H1 (cell line): ENCODE data around the gene USP1. TPM values are rescaled to one million over a fixed set of nuclear protein-coding genes. Genes with fewer than 3 reads are reported as not detected.

ENCODE experiments used
- CTCF ChIA-PET: fragments of 300-600 bp; sonication (Branson Sonifier 250); formaldehyde crosslinking; loops from one replicate; lab custom pipeline; 2021; ENCODE audit not compliant: partially characterized antibody; lab: Charles Lee
- POLR2A ChIA-PET: fragments of 300-600 bp; sonication (Branson Sonifier 250); formaldehyde crosslinking; loops from one replicate; lab custom pipeline; 2021; ENCODE audit warnings: inconsistent platforms; ENCODE audit not compliant: partially characterized antibody; lab: Charles Lee
- DNase-seq, 2 experiments: peaks; one replicate each; pipeline versions ENCODE4 v3.0.0 to v3.0.0-alpha.2; 2010 to 2022; ENCODE audit warnings: low spot score in 2 of 2, low read depth in 1 of 2, mixed read lengths in 1 of 2
- FAIRE-seq: peaks from 2 replicates; lab custom pipeline; 2011; peaks lifted over from hg19 to GRCh38; lab: Jason Lieb, UNC
- H2AFZ ChIP-seq: 2 replicates; pipeline ENCODE4 v1.8.1; 2012; ENCODE audit warnings: low read length, inconsistent platforms
- H2AK5ac ChIP-seq: 2 replicates; pipeline ENCODE4 v1.6.1; 2013; ENCODE audit warnings: low read depth, low read length
- H2BK120ac ChIP-seq: replicated peaks from 2 replicates; pipeline ENCODE3; 2013; ENCODE audit warnings: low read depth, low read length, inconsistent platforms
- H2BK12ac ChIP-seq: 2 replicates; pipeline ENCODE4 v1.6.1; 2013; ENCODE audit warnings: low read depth, low read length
- H2BK15ac ChIP-seq: 2 replicates; pipeline ENCODE4 v1.6.1; 2013; ENCODE audit warnings: low read length
- H2BK20ac ChIP-seq: 2 replicates; pipeline ENCODE4 v1.6.1; 2013; ENCODE audit warnings: low read length
- H2BK5ac ChIP-seq: 2 replicates; pipeline ENCODE4 v1.6.1; 2013; ENCODE audit warnings: low read depth, low read length
- H3K14ac ChIP-seq: 2 replicates; pipeline ENCODE4 v1.6.1; 2013; ENCODE audit warnings: inconsistent platforms; ENCODE audit not compliant: insufficient read length
- H3K18ac ChIP-seq: 2 replicates; pipeline ENCODE4 v1.6.1; 2013; ENCODE audit warnings: low read length; ENCODE audit errors: extremely low read depth
- H3K23ac ChIP-seq: 2 replicates; pipeline ENCODE4 v1.6.1; 2013; ENCODE audit warnings: inconsistent platforms; ENCODE audit not compliant: insufficient read length
- H3K23me2 ChIP-seq: 2 replicates; pipeline ENCODE4 v1.6.1; 2013; ENCODE audit warnings: low read depth, low read length
- H3K27ac ChIP-seq: 2 replicates; pipeline ENCODE4 v1.6.1; 2011; ENCODE audit warnings: low read depth, low read length, inconsistent platforms
- H3K27me3 ChIP-seq, 4 experiments: replicated peaks in 1 of 4; 1 replicate in 1 of 4; 2 replicates in 3 of 4; pipeline versions ENCODE4 v1.6.1 to v1.8.1; 2011 to 2013; ENCODE audit warnings: low read length in 3 of 4, mild to moderate bottlenecking in 3 of 4, inconsistent platforms in 2 of 4, mixed read lengths in 2 of 4, moderate library complexity in 1 of 4; ENCODE audit not compliant: control insufficient read depth in 3 of 4, insufficient read depth in 3 of 4; ENCODE audit errors: extremely low read depth in 1 of 4
- H3K36me3 ChIP-seq, 4 experiments: 2 replicates each; pipeline versions ENCODE4 v1.6.1 to v1.8.1; 2011 to 2013; ENCODE audit warnings: mild to moderate bottlenecking in 4 of 4, low read length in 3 of 4, moderate library complexity in 2 of 4, control low read depth in 1 of 4, inconsistent platforms in 1 of 4; ENCODE audit not compliant: insufficient read depth in 4 of 4, control insufficient read depth in 2 of 4
- H3K4ac ChIP-seq: replicated peaks from 2 replicates; pipeline ENCODE3; 2013; ENCODE audit warnings: low read length, low read depth, mixed read lengths, inconsistent platforms; ENCODE audit not compliant: insufficient read length
- H3K4me1 ChIP-seq, 4 experiments: replicated peaks in 1 of 4; 1 replicate in 1 of 4; 2 replicates in 3 of 4; pipeline versions ENCODE4 v1.6.1 to v1.8.1; 2011 to 2013; ENCODE audit warnings: low read length in 3 of 4, inconsistent platforms in 2 of 4, mixed read lengths in 1 of 4; ENCODE audit not compliant: insufficient read depth in 4 of 4, control insufficient read depth in 3 of 4
- H3K4me2 ChIP-seq, 2 experiments: 2 replicates each; pipeline versions ENCODE4 v1.6.1 to v1.8.1; 2011 to 2013; ENCODE audit warnings: low read depth in 2 of 2, low read length in 2 of 2, control low read depth in 1 of 2, inconsistent platforms in 1 of 2, mild to moderate bottlenecking in 1 of 2; ENCODE audit not compliant: insufficient read depth in 1 of 2
- H3K4me3 ChIP-seq, 4 experiments: fragments of 200-600, 300-600 bp in 1 of 4; sonication (generic), shearing (Covaris generic), sonication (Bioruptor Twin) in 1 of 4; 2 replicates each; pipeline versions ENCODE4 v1.5.1 to v1.8.1; 2011 to 2016; ENCODE audit warnings: low read length in 4 of 4, low read depth in 3 of 4, control low read depth in 2 of 4, inconsistent platforms in 2 of 4, mild to moderate bottlenecking in 2 of 4, mixed read lengths in 1 of 4, moderate library complexity in 1 of 4; ENCODE audit not compliant: insufficient read depth in 2 of 4; ENCODE audit errors: extremely low read depth in 1 of 4
- H3K56ac ChIP-seq: replicated peaks from 2 replicates; pipeline ENCODE3; 2013; ENCODE audit warnings: low read depth, mild to moderate bottlenecking, mixed read lengths, low read length, inconsistent platforms; ENCODE audit not compliant: insufficient read length
- H3K79me1 ChIP-seq: 2 replicates; pipeline ENCODE4 v1.6.1; 2013; ENCODE audit warnings: low read depth, low read length, control low read depth
- H3K79me2 ChIP-seq, 2 experiments: 2 replicates each; pipeline versions ENCODE4 v1.6.1 to v1.8.1; 2012 to 2013; ENCODE audit warnings: low read length in 2 of 2, mild to moderate bottlenecking in 2 of 2, inconsistent platforms in 1 of 2; ENCODE audit not compliant: insufficient read depth in 2 of 2, control insufficient read depth in 1 of 2
- H3K9ac ChIP-seq, 4 experiments: replicated peaks in 1 of 4; 1 replicate in 1 of 4; 2 replicates in 3 of 4; pipeline versions ENCODE4 v1.6.1 to v1.8.1; 2011 to 2013; ENCODE audit warnings: low read depth in 3 of 4, low read length in 3 of 4, control low read depth in 2 of 4, mild to moderate bottlenecking in 2 of 4, moderate library complexity in 2 of 4, inconsistent platforms in 1 of 4; ENCODE audit errors: extremely low read depth in 1 of 4
- H3K9me3 ChIP-seq, 2 experiments: 2 replicates each; pipeline versions ENCODE4 v1.6.1 to v1.8.1; 2012 to 2013; ENCODE audit warnings: mild to moderate bottlenecking in 2 of 2, moderate library complexity in 2 of 2, control low read depth in 1 of 2, inconsistent platforms in 1 of 2, low read depth in 1 of 2, low read length in 1 of 2, mixed read lengths in 1 of 2; ENCODE audit not compliant: insufficient read depth in 2 of 2
- H4K20me1 ChIP-seq, 2 experiments: replicated peaks in 1 of 2; 2 replicates each; pipeline versions ENCODE3 to v1.8.1; 2011 to 2013; ENCODE audit warnings: inconsistent platforms in 2 of 2, low read length in 2 of 2, mild to moderate bottlenecking in 1 of 2; ENCODE audit not compliant: insufficient read depth in 2 of 2, control insufficient read depth in 1 of 2
- H4K5ac ChIP-seq: 2 replicates; pipeline ENCODE4 v1.6.1; 2013; ENCODE audit warnings: low read length, low read depth, mixed read lengths, inconsistent platforms; ENCODE audit not compliant: insufficient read length
- H4K8ac ChIP-seq: 2 replicates; pipeline ENCODE4 v1.8.0; 2013; ENCODE audit warnings: mild to moderate bottlenecking, moderate library complexity, low read length, inconsistent platforms; ENCODE audit not compliant: insufficient read depth; ENCODE audit errors: extremely low read depth
- H4K91ac ChIP-seq: replicated peaks from 2 replicates; pipeline ENCODE3; 2013; ENCODE audit warnings: low read length, mixed read lengths, inconsistent platforms; ENCODE audit not compliant: insufficient read length
- BACH1 ChIP-seq: IDR thresholded peaks from 2 replicates; pipeline ENCODE4 v1.6.1; 2012; ENCODE audit warnings: low read length, improper control_type of control experiment
- CBX8 ChIP-seq: fragments of 300-800, 300-1000 bp; sonication (generic); IDR thresholded peaks from 2 replicates; pipeline ENCODE4 v1.7.1; 2016; ENCODE audit warnings: low read depth, low read length, borderline replicate concordance
- HDAC6 ChIP-seq: IDR thresholded peaks from one replicate; pipeline ENCODE4 v1.7.1; 2012; ENCODE audit warnings: low read depth, mild to moderate bottlenecking, inconsistent platforms, low read length, moderate library complexity
- POLR2A ChIP-seq, 2 experiments: IDR thresholded peaks; 1 replicate in 1 of 2; 2 replicates in 1 of 2; pipeline ENCODE4 v1.6.1; 2011; ENCODE audit warnings: low read depth in 2 of 2, low read length in 2 of 2, mild to moderate bottlenecking in 2 of 2; ENCODE audit errors: control extremely low read depth in 1 of 2
- RAD21 ChIP-seq, 2 experiments: IDR thresholded peaks in 1 of 2; conservative IDR thresholded peaks in 1 of 2; 2 replicates each; pipeline ENCODE4 v1.6.1; 2011; ENCODE audit warnings: low read depth in 2 of 2, low read length in 2 of 2, improper control_type of control experiment in 1 of 2, inconsistent platforms in 1 of 2, mild to moderate bottlenecking in 1 of 2, moderate library complexity in 1 of 2
- RBBP5 ChIP-seq: IDR thresholded peaks from 2 replicates; pipeline ENCODE4 v1.7.1; 2012; ENCODE audit warnings: low read depth, mild to moderate bottlenecking, inconsistent platforms, low read length, moderate library complexity, borderline replicate concordance
- TAF7 ChIP-seq: optimal IDR thresholded peaks from 2 replicates; pipeline ENCODE3; 2011; ENCODE audit warnings: low read depth, mild to moderate bottlenecking, inconsistent platforms, low read length, moderate library complexity, borderline replicate concordance
- TCF12 ChIP-seq: IDR thresholded peaks from 2 replicates; pipeline ENCODE4 v1.6.1; 2011; ENCODE audit warnings: low read depth, mild to moderate bottlenecking, low read length
- WGBS, 2 experiments: shearing (Covaris generic) in 1 of 2; methylation state at CpG; one replicate each; pipeline versions ENCODE4 v1.1.6 to v1.1.7; 2013 to 2015; ENCODE audit warnings: low lambda C conversion rate in 2 of 2, mixed read lengths in 2 of 2, inconsistent platforms in 1 of 2, low coverage in 1 of 2, missing lambda C conversion rate in 1 of 2; ENCODE audit not compliant: insufficient replicate concordance in 2 of 2, insufficient coverage in 1 of 2, insufficient read length in 1 of 2; ENCODE audit errors: extremely low coverage in 1 of 2, missing lambda C conversion rate in 1 of 2; 5-methylcytosine and 5-hydroxymethylcytosine counted together
- polyA plus RNA-seq, 7 experiments: library from polyadenylated mRNA; depleted of rRNA in 3 of 7; stranded (reverse) in 5 of 7; unstranded in 2 of 7; fragments of >200 nt in 5 of 7; fragments of 200-250 nt in 2 of 7; gene quantifications; 1 replicate in 5 of 7; 2 replicates in 1 of 7; 4 replicates in 1 of 7; pipeline versions ENCODE4 v1.2.1 to v1.2.3, GENCODE V29; 2011 to 2013; ENCODE audit warnings: missing spikeins in 2 of 7, mixed read lengths in 2 of 7
- total RNA-seq: library from RNA; stranded (reverse); fragmentation: NEBNext Ultra II Directional; extraction: Animal tissue kit (Norgen Biotek cat#: 25700); gene quantifications from 2 replicates; pipeline ENCODE4 v1.2.1, GENCODE V29; 2021

Gene USP1
- total and polyA plus RNA-seq, 2 of the 8 experiments (the other 6 are each of a cell fraction or from before 2014, with no cell fraction given), result 9.1 to 49.6 TPM

DNA sequence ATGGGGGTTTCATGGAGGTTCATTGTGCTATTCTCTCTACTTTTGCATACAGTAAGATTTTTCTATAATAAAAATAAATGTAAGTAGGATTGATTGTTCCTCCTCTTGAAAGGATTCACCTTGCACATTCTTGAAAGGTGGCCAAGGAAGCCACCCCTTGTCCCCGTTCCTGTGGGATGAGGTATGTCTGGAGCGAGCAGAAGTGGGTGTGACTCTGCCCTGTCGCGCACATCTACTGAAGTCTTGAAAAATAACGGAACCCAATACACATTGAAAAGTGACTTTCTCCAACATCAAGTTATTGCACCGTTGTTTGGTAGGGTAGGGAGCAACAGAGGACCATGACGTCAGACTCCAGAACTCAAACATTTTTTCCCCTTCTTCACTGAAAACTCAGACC is 46.8 kb upstream of the USP1 start:
- H3K18ac ChIP-seq, result no peak overlapping the region
- H3K23ac ChIP-seq, result no peak overlapping the region
- H3K23me2 ChIP-seq, result no peaks in the 10 kb centered on the region
- H3K36me3 ChIP-seq, result no peaks in the 10 kb centered on the region
- FAIRE-seq, result no peak
- no peaks in the 10 kb centered on the region for H3K9me3 ChIP-seq
- H2BK12ac ChIP-seq, result no peak overlapping the region
- H2BK20ac ChIP-seq, result no peak overlapping the region
- H3K9ac ChIP-seq, result no peak overlapping the region
- no peak for DNase-seq
- H4K8ac ChIP-seq, result no peak overlapping the region
- no peak overlapping the region for H3K4ac ChIP-seq
- H4K5ac ChIP-seq, result no peak overlapping the region
- no peak overlapping the region for H3K4me3 ChIP-seq
- no peak overlapping the region for H2AK5ac ChIP-seq
- H3K4me2 ChIP-seq, result no peak overlapping the region
- H3K79me2 ChIP-seq, result no peaks in the 10 kb centered on the region
- no peak overlapping the region for H3K56ac ChIP-seq
- ChIA-PET POLR2A (no interaction called here), CTCF (interaction anchor here (1.1 to 10.0 kb wide), 9 partner anchors 18 to 149 kb away, joined by 3 to 191 read pairs (median 4); no protein-coding TSS in a partner anchor)
- H3K14ac ChIP-seq, result no peak overlapping the region
- 98% methylated on average over 7 of the region's 7 CpGs; no CpG with 5 or more reads in 1 of the 2 experiments for WGBS, 2 experiments
- H3K27ac ChIP-seq, result no peak overlapping the region
- no peak overlapping the region for H2BK5ac ChIP-seq
- H3K4me1 ChIP-seq, result peaks cover 0 to 2% (median 0%) of the 10 kb centered on the region in 4 experiments; a peak in 1 of 7 replicates
- H3K27me3 ChIP-seq, result no peaks in the 10 kb centered on the region
- no peaks in the 10 kb centered on the region for H3K79me1 ChIP-seq
- no peak overlapping the region for H2AFZ ChIP-seq
- no peak overlapping the region for H2BK120ac ChIP-seq
- H4K20me1 ChIP-seq, result no peaks in the 10 kb centered on the region
- no peak overlapping the region for H2BK15ac ChIP-seq
- no peak overlapping the region for H4K91ac ChIP-seq
- TF ChIP-seq RAD21 (IDR thresholded peaks at IDR 0.05 in 1 of 2, conservative IDR thresholded peaks at IDR 0.05 in 1 of 2; ENCODE audit: low read depth in 2 of 2, low read length in 2 of 2) (no peak), TAF7 (no peak), POLR2A (IDR thresholded peaks at IDR 0.05; ENCODE audit: control extremely low read depth in 1 of 2, low read depth in 2 of 2, low read length in 2 of 2) (no peak), TCF12 (no peak), CBX8 (no peak), RBBP5 (no peak), HDAC6 (no peak), BACH1 (no peak)
